Calu3 (cell line): ENCODE data around the gene ASCL1. TPM values are rescaled to one million over a fixed set of nuclear protein-coding genes. Genes with fewer than 3 reads are reported as not detected.

Experiments used
- BruUV-seq: library from RNA; stranded (reverse); fragments of 400-500 nt; replicated peaks from 2 replicates; lab custom pipeline; 2021; lab: Mats Ljungman, UMichigan
- CTCF ChIA-PET: fragments of 300-600 bp; sonication (Branson Sonifier 250); formaldehyde crosslinking; loops from one replicate; lab custom pipeline; 2022; ENCODE audit warnings: antibody characterized with exemption; lab: Charles Lee
- DNase-seq: peaks from one replicate; pipeline ENCODE4 v3.0.0; 2022
- H3K27ac Mint-ChIP-seq: one replicate; pipeline ENCODE4 v1.8.0; 2022; ENCODE audit warnings: mixed read lengths; ENCODE audit not compliant: unreplicated experiment
- H3K27me3 Mint-ChIP-seq: one replicate; pipeline ENCODE4 v1.8.0; 2022; ENCODE audit warnings: mixed read lengths; ENCODE audit not compliant: unreplicated experiment
- H3K36me3 Mint-ChIP-seq: one replicate; pipeline ENCODE4 v1.8.0; 2022; ENCODE audit warnings: mild to moderate bottlenecking, moderate library complexity, mixed read lengths; ENCODE audit not compliant: insufficient read depth, unreplicated experiment
- H3K4me1 Mint-ChIP-seq: one replicate; pipeline ENCODE4 v1.8.0; 2022; ENCODE audit warnings: mild to moderate bottlenecking, low read depth, mixed read lengths; ENCODE audit not compliant: unreplicated experiment
- H3K4me3 Mint-ChIP-seq: one replicate; pipeline ENCODE4 v1.8.0; 2022; ENCODE audit warnings: mild to moderate bottlenecking, low read depth, moderate library complexity, mixed read lengths; ENCODE audit not compliant: unreplicated experiment
- H3K9me3 Mint-ChIP-seq: one replicate; pipeline ENCODE4 v1.8.0; 2022; ENCODE audit warnings: low read depth, mixed read lengths; ENCODE audit not compliant: unreplicated experiment
- CTCF ChIP-seq: fragments of 200-600 bp; IDR thresholded peaks from one replicate; pipeline ENCODE4 v1.8.0; 2022; ENCODE audit warnings: antibody characterized with exemption; ENCODE audit not compliant: unreplicated experiment
- intact Hi-C: fragments of 100-400 bp; cut with micrococcal nuclease; formaldehyde crosslinking; loops from one replicate; pipeline ENCODE4 v1.10.0; 2022; ENCODE audit not compliant: unreplicated experiment
- total RNA-seq: library from RNA; stranded (reverse); gene quantifications from 2 replicates; pipeline ENCODE4 v1.2.3, GENCODE V29; 2022

Gene ASCL1
- total RNA-seq, 1 experiment from 2014 or later: not detected

- no peak for DNase-seq
- H3K27ac Mint-ChIP-seq: no peak overlapping the region
- CTCF ChIA-PET: no interaction called here
- H3K4me3 Mint-ChIP-seq: no peak overlapping the region
- peaks cover 20% of the 10 kb centered on the region for H3K4me1 Mint-ChIP-seq
- intact Hi-C loops: no loop called here
- no peak for TF ChIP-seq CTCF
- no peaks in the 10 kb centered on the region for H3K36me3 Mint-ChIP-seq
- no TSS peak for BruUV-seq
- H3K9me3 Mint-ChIP-seq: peaks cover 3% of the 10 kb centered on the region
- H3K27me3 Mint-ChIP-seq: peaks cover 99% of the 10 kb centered on the region
Observed at GRCh38 chr12:102960766-102961465, 3.4 kb downstream of the ASCL1 start.

GRCh38 chr12:102961466-102961855 lies 4.0 kb downstream of the ASCL1 start:
- Mint-ChIP-seq H3K4me3 (no peak overlapping the region), H3K27me3 (peaks cover 99% of the 10 kb centered on the region), H3K27ac (no peak overlapping the region), H3K36me3 (no peaks in the 10 kb centered on the region), H3K4me1 (peaks cover 20% of the 10 kb centered on the region), H3K9me3 (peaks cover 3% of the 10 kb centered on the region)
- CTCF ChIA-PET: no interaction called here
- intact Hi-C loops: no loop called here
- no peak for DNase-seq
- no TSS peak for BruUV-seq
- TF ChIP-seq CTCF: no peak

- CTCF ChIA-PET: interaction anchor here (0.7 kb wide), 1 partner anchor 790 kb away, joined by 4 read pairs; no protein-coding TSS in a partner anchor
- H3K36me3 Mint-ChIP-seq: no peaks in the 10 kb centered on the region
- peaks cover 99% of the 10 kb centered on the region for H3K27me3 Mint-ChIP-seq
- no peak overlapping the region for H3K27ac Mint-ChIP-seq
- no peak for DNase-seq
- H3K4me3 Mint-ChIP-seq: no peak overlapping the region
- H3K4me1 Mint-ChIP-seq: peaks cover 11% of the 10 kb centered on the region
- no peak for TF ChIP-seq CTCF
- H3K9me3 Mint-ChIP-seq: peaks cover 3% of the 10 kb centered on the region
- intact Hi-C loops: no loop called here
- BruUV-seq: no TSS peak
Observed at GRCh38 chr12:102962532-102962931, 5.1 kb downstream of the ASCL1 start.

GRCh38 chr12:102962986-102963385 lies 5.5 kb downstream of the ASCL1 start:
- Mint-ChIP-seq H3K4me3 (no peak overlapping the region), H3K4me1 (peaks cover 9% of the 10 kb centered on the region), H3K27me3 (peaks cover 99% of the 10 kb centered on the region), H3K27ac (no peak overlapping the region), H3K9me3 (peaks cover 3% of the 10 kb centered on the region), H3K36me3 (no peaks in the 10 kb centered on the region)
- TF ChIP-seq CTCF: no peak
- CTCF ChIA-PET: interaction anchor here (0.7 kb wide), 1 partner anchor 789 kb away, joined by 4 read pairs; no protein-coding TSS in a partner anchor
- intact Hi-C loops: no loop called here
- DNase-seq: no peak
- no TSS peak for BruUV-seq
